HL-60 (cell line): ENCODE data around the gene NCSTN.
"Not testable (repeated sequence)": the region's sequence is repeated elsewhere in the genome, so short reads cannot be mapped to it uniquely, and the experiment has no call there.

Experiments used
- DNase-seq, 2 experiments: peaks; one replicate each; pipeline ENCODE4 v3.0.0-alpha.2; 2010 to 2020; ENCODE audit warnings: low read depth in 1 of 2, low spot score in 1 of 2
- H3K27ac ChIP-seq: fragments of 250-450 bp; sonication (Bioruptor Pico); replicated peaks from 2 replicates; pipeline ENCODE4 v1.5.1; 2020; ENCODE audit warnings: mild to moderate bottlenecking, moderate library complexity
- H3K27me3 ChIP-seq: fragments of 250-450 bp; sonication (Bioruptor Pico); 2 replicates; pipeline ENCODE4 v1.5.1; 2021; ENCODE audit warnings: mild to moderate bottlenecking, moderate library complexity; ENCODE audit not compliant: insufficient read depth, poor library complexity, severe bottlenecking
- H3K4me3 ChIP-seq: replicated peaks from 2 replicates; pipeline ENCODE4 v1.5.1; 2011; ENCODE audit warnings: mild to moderate bottlenecking, control low read depth, low read length; ENCODE audit not compliant: insufficient read depth
- CTCF ChIP-seq: IDR thresholded peaks from one replicate; pipeline ENCODE4 v1.5.1; 2011; ENCODE audit warnings: low read length, control low read depth, inconsistent platforms; ENCODE audit not compliant: insufficient read depth
- GABPA ChIP-seq: IDR thresholded peaks from 2 replicates; pipeline ENCODE4 v1.6.1; 2012; ENCODE audit warnings: low read depth
- POLR2AphosphoS5 ChIP-seq: IDR thresholded peaks from 2 replicates; pipeline ENCODE4 v1.6.1; 2012; ENCODE audit warnings: low read depth
- SPI1 ChIP-seq: IDR thresholded peaks from 2 replicates; pipeline ENCODE4 v1.6.1; 2012; ENCODE audit warnings: low read depth, mild to moderate bottlenecking, borderline replicate concordance
- TF ChIP-seq, protein P1 (sequence below): IDR thresholded peaks from 2 replicates; pipeline ENCODE4 v1.6.1; 2012; ENCODE audit warnings: low read depth; ENCODE audit not compliant: insufficient replicate concordance

NCSTN gene

GRCh38 chr1:160377585-160378206 is 34.5 kb downstream of the NCSTN start:
- Histone ChIP-seq H3K4me3 (no peak overlapping the region), H3K27me3 (no peaks in the 10 kb centered on the region), H3K27ac (no peak overlapping the region)
- no peak for TF ChIP-seq SPI1
- TF ChIP-seq, protein P1, sequence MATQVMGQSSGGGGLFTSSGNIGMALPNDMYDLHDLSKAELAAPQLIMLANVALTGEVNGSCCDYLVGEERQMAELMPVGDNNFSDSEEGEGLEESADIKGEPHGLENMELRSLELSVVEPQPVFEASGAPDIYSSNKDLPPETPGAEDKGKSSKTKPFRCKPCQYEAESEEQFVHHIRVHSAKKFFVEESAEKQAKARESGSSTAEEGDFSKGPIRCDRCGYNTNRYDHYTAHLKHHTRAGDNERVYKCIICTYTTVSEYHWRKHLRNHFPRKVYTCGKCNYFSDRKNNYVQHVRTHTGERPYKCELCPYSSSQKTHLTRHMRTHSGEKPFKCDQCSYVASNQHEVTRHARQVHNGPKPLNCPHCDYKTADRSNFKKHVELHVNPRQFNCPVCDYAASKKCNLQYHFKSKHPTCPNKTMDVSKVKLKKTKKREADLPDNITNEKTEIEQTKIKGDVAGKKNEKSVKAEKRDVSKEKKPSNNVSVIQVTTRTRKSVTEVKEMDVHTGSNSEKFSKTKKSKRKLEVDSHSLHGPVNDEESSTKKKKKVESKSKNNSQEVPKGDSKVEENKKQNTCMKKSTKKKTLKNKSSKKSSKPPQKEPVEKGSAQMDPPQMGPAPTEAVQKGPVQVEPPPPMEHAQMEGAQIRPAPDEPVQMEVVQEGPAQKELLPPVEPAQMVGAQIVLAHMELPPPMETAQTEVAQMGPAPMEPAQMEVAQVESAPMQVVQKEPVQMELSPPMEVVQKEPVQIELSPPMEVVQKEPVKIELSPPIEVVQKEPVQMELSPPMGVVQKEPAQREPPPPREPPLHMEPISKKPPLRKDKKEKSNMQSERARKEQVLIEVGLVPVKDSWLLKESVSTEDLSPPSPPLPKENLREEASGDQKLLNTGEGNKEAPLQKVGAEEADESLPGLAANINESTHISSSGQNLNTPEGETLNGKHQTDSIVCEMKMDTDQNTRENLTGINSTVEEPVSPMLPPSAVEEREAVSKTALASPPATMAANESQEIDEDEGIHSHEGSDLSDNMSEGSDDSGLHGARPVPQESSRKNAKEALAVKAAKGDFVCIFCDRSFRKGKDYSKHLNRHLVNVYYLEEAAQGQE = no peak
- TF ChIP-seq POLR2AphosphoS5 = no peak
- no peak for TF ChIP-seq GABPA
- TF ChIP-seq CTCF = no peak
- DNase-seq = no peak

DNA sequence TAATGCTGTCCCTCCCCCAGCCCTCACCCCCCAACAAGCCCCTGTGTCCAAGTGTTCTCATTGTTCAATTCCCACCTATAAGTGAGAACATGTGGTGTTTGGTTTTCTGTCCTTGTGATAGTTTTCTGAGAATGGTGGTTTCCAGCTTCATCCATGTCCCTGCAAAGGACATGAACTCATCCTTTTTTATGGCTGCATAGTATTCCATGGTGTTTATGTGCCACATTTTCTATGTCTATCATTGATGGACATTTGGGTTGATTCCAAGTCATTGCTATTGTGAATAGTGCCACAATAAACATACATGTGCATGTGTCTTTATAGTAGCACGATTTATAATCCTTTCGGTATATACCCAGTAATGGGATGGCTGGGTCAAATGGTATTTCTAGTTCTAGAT is 41.6 kb downstream of the NCSTN start:
- DNase-seq, H3K27ac ChIP-seq, H3K4me3 ChIP-seq: not testable (repeated sequence)

GRCh38 chr1:160388406-160388805 is 45.2 kb downstream of the NCSTN start:
- H3K27me3 ChIP-seq, DNase-seq, H3K4me3 ChIP-seq, H3K27ac ChIP-seq: not testable (repeated sequence)

More for the DNA sequence above, 41.6 kb downstream of the NCSTN start:
- H3K27me3 ChIP-seq = not testable (repeated sequence)

DNA sequence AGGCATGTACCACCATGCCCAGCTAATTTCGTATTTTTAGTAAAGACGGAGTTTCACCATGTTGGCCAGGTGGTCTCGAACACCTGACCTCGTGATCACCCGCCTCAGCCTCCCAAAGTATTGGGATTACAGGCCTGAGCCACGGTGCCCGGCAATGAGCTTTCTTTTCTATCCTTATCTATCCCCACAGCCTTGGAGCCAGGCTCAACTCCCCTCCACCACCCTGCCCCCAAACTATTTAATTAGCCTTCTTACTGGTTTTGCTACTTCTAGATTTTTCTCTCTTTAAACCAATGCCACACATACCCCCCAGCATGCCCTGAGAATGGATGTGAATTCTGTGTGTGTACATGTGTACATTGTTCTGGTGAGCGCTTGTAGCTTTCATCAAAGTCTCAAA is 51.5 kb downstream of the NCSTN start:
- Histone ChIP-seq H3K27ac (no peak overlapping the region), H3K27me3 (peaks cover 11% of the 10 kb centered on the region), H3K4me3 (no peak overlapping the region)
- DNase-seq = no peak
- no peak for TF ChIP-seq GABPA
- TF ChIP-seq SPI1 = no peak
- no peak for TF ChIP-seq POLR2AphosphoS5
- TF ChIP-seq, protein P1 = no peak
- TF ChIP-seq CTCF = no peak

GRCh38 chr1:160397651-160398050 is 54.5 kb downstream of the NCSTN start:
- H3K4me3 ChIP-seq = no peak overlapping the region
- DNase-seq = no peak
- H3K27me3 ChIP-seq = peaks cover 24% of the 10 kb centered on the region
- TF ChIP-seq, protein P1 = no peak
- TF ChIP-seq SPI1 = no peak
- no peak for TF ChIP-seq POLR2AphosphoS5
- no peak for TF ChIP-seq GABPA
- no peak for TF ChIP-seq CTCF
- no peak overlapping the region for H3K27ac ChIP-seq
